Measurements from ENCODE around the gene FATE1.

GRCh38 chrX:151695583-151696340, 20.1 kb upstream of the FATE1 start:
- TF ChIP-seq CTCF (conservative IDR thresholded peaks at IDR 0.05; ENCODE audit: low read depth, low read length) (no peak), EZH2 (IDR thresholded peaks at IDR 0.05; ENCODE audit: borderline replicate concordance, low read depth, low read length, poor library complexity, severe bottlenecking) (no peak)
